ENCODE measurements around the gene UBIAD1. TPM values are rescaled to one million over a fixed set of nuclear protein-coding genes. Genes with fewer than 3 reads are reported as not detected.
A peak's percentile ranks its signal among the peaks of the same experiment; 100 is the strongest.

Gene UBIAD1
- total RNA-seq, 1 experiment from 2014 or later, result 14.8 TPM

GRCh38 chr1:11330411-11330810, 57.4 kb downstream of the UBIAD1 start:
- no peak overlapping the region for H3K4me3 ChIP-seq (ENCODE audit: low read length)
- H3K79me2 ChIP-seq (ENCODE audit: low read length), result no peaks in the 10 kb centered on the region
- CTCF ChIA-PET, result interaction anchor here (0.6 kb wide), 1 partner anchor 313 kb away, joined by 5 read pairs; no protein-coding TSS in a partner anchor
- ATAC-seq (no peak), DNase-seq (no peak)
- no peak overlapping the region for H2AFZ ChIP-seq (ENCODE audit: low read length)
- H3K9ac ChIP-seq (ENCODE audit: low read length), result no peak overlapping the region
- BruUV-seq (replicated peaks), result no TSS peak
- H3K27ac ChIP-seq (ENCODE audit: low read length), result no peak overlapping the region
- intact Hi-C loops (cut with micrococcal nuclease), result no loop called here
- H3K4me2 ChIP-seq (ENCODE audit: low read length), result no peak overlapping the region
- no peaks in the 10 kb centered on the region for H3K27me3 ChIP-seq (ENCODE audit: low read length)
- no peaks in the 10 kb centered on the region for H4K20me1 ChIP-seq (ENCODE audit: low read length)
- no peak for TF ChIP-seq EZH2phosphoT487 (IDR thresholded peaks at IDR 0.05; ENCODE audit: borderline replicate concordance, low read length)
- no peak for TF ChIP-seq CTCF (conservative IDR thresholded peaks at IDR 0.05; ENCODE audit: low read depth, low read length)
- no peak for TF ChIP-seq EZH2 (IDR thresholded peaks at IDR 0.05; ENCODE audit: low read length, unreplicated experiment)
- H3K9me2 ChIP-seq (replicated peaks; ENCODE audit: low read length), result no peaks in the 10 kb centered on the region
- POLR2A ChIA-PET (ENCODE audit: unreplicated experiment), result no interaction called here
- H3F3A ChIP-seq (ENCODE audit: low read length, unreplicated experiment), result no peaks in the 10 kb centered on the region
- 0 out of 2 replicates have a peak, but pooled peaks cover 5% of the 10 kb centered on the region for H3K4me1 ChIP-seq (ENCODE audit: insufficient read depth, low read length)
- H3K9me3 ChIP-seq (ENCODE audit: low read length), result no peaks in the 10 kb centered on the region
- H3K36me3 ChIP-seq (ENCODE audit: low read depth, low read length), result no peaks in the 10 kb centered on the region

GRCh38 chr1:11331036-11331944, 58.3 kb downstream of the UBIAD1 start:
- H3K36me3 ChIP-seq (ENCODE audit: low read depth, low read length), result no peaks in the 10 kb centered on the region
- H2AFZ ChIP-seq (ENCODE audit: low read length), result no peak overlapping the region
- no TSS peak for BruUV-seq (replicated peaks)
- H3K27ac ChIP-seq (ENCODE audit: low read length), result no peak overlapping the region
- CTCF ChIA-PET, result no interaction called here
- TF ChIP-seq EZH2phosphoT487 (IDR thresholded peaks at IDR 0.05; ENCODE audit: borderline replicate concordance, low read length) (no peak), CTCF (conservative IDR thresholded peaks at IDR 0.05; ENCODE audit: low read depth, low read length) (no peak), EZH2 (IDR thresholded peaks at IDR 0.05; ENCODE audit: low read length, unreplicated experiment) (no peak)
- no peak for ATAC-seq
- H3K4me2 ChIP-seq (ENCODE audit: low read length), result no peak overlapping the region
- no peak overlapping the region for H3K4me3 ChIP-seq (ENCODE audit: low read length)
- POLR2A ChIA-PET (ENCODE audit: unreplicated experiment), result no interaction called here
- 0 out of 2 replicates have a peak, but pooled peaks cover 5% of the 10 kb centered on the region for H3K4me1 ChIP-seq (ENCODE audit: insufficient read depth, low read length)
- no peaks in the 10 kb centered on the region for H3K9me2 ChIP-seq (replicated peaks; ENCODE audit: low read length)
- DNase-seq, result peak; percentile 19
- H3K9me3 ChIP-seq (ENCODE audit: low read length), result no peaks in the 10 kb centered on the region
- no peaks in the 10 kb centered on the region for H3K79me2 ChIP-seq (ENCODE audit: low read length)
- no peaks in the 10 kb centered on the region for H3K27me3 ChIP-seq (ENCODE audit: low read length)
- intact Hi-C loops (cut with micrococcal nuclease), result no loop called here
- no peak overlapping the region for H3K9ac ChIP-seq (ENCODE audit: low read length)
- H4K20me1 ChIP-seq (ENCODE audit: low read length), result no peaks in the 10 kb centered on the region
- H3F3A ChIP-seq (ENCODE audit: low read length, unreplicated experiment), result no peaks in the 10 kb centered on the region
